GM12878 (cell line): ENCODE data around the gene ADGB. TPM values are rescaled to one million over a fixed set of nuclear protein-coding genes. Genes with fewer than 3 reads are reported as not detected.

Experiments used
- ATAC-seq: fragments of 200-7000 bp; cut with Tn5 transposase; 3 replicates; pipeline ENCODE4 v1.9.1; 2020; ENCODE audit warnings: mild to moderate bottlenecking, moderate library complexity
- BruUV-seq: library from RNA; stranded (reverse); fragments of 400-500 nt; replicated peaks from 2 replicates; lab custom pipeline; 2021; lab: Mats Ljungman, UMichigan
- CTCF ChIA-PET: fragments of 300-600 bp; sonication (Branson Sonifier 250); formaldehyde crosslinking; extraction: SDS; loops from one replicate; lab custom pipeline; 2021; ENCODE audit warnings: inconsistent platforms; lab: Yijun Ruan, JAX
- POLR2A ChIA-PET: fragments of 350-600 bp; formaldehyde crosslinking; extraction: SDS; loops from one replicate; lab custom pipeline; 2021; ENCODE audit warnings: inconsistent platforms; lab: Charles Lee
- RAD21 ChIA-PET: fragments of 300-600 bp; sonication (Branson Sonifier 250); formaldehyde crosslinking; loops from one replicate; lab custom pipeline; 2023; ENCODE audit warnings: antibody characterized with exemption; ENCODE audit not compliant: unreplicated experiment; lab: Charles Lee
- SMC1A ChIA-PET: fragments of 300-600 bp; sonication (Branson Sonifier 250); formaldehyde crosslinking; loops from one replicate; lab custom pipeline; 2023; ENCODE audit not compliant: unreplicated experiment, uncharacterized antibody; lab: Charles Lee
- DNase-seq: peaks from one replicate; pipeline ENCODE4 v3.0.0-alpha.2; 2011; ENCODE audit warnings: low read depth, low spot score
- FAIRE-seq: peaks from 3 replicates; lab custom pipeline; 2011; peaks lifted over from hg19 to GRCh38; lab: Jason Lieb, UNC
- H2AFZ ChIP-seq: 2 replicates; pipeline ENCODE4 v1.6.0; 2011; ENCODE audit warnings: low read depth, low read length, control low read depth; ENCODE audit not compliant: control insufficient read depth
- H3K27ac ChIP-seq: 2 replicates; pipeline ENCODE4 v1.5.1; 2011; ENCODE audit warnings: control low read depth; ENCODE audit not compliant: control insufficient read depth, insufficient read depth
- H3K27me3 ChIP-seq, 2 experiments: replicated peaks in 1 of 2; 2 replicates each; pipeline versions ENCODE4 v1.6.0 to v1.6.1; 2011; ENCODE audit warnings: low read length in 1 of 2; ENCODE audit not compliant: control insufficient read depth in 2 of 2, insufficient read depth in 2 of 2
- H3K36me3 ChIP-seq, 2 experiments: 2 replicates each; pipeline ENCODE4 v1.5.1; 2011; ENCODE audit warnings: low read length in 1 of 2; ENCODE audit not compliant: control insufficient read depth in 2 of 2, insufficient read depth in 2 of 2
- H3K4me1 ChIP-seq: 2 replicates; pipeline ENCODE4 v1.6.1; 2011; ENCODE audit warnings: mild to moderate bottlenecking, low read length, moderate library complexity, mixed read lengths; ENCODE audit not compliant: control insufficient read depth, insufficient read depth
- H3K4me2 ChIP-seq: 2 replicates; pipeline ENCODE4 v1.6.0; 2011; ENCODE audit warnings: control low read depth; ENCODE audit not compliant: control insufficient read depth, insufficient read depth
- H3K4me3 ChIP-seq: fragments of 200-600 bp; sonication (generic); 2 replicates; pipeline ENCODE4 v1.5.1; 2016
- H3K79me2 ChIP-seq: 2 replicates; pipeline ENCODE4 v1.6.0; 2011; ENCODE audit warnings: low read length; ENCODE audit not compliant: control insufficient read depth, insufficient read depth
- H3K9ac ChIP-seq: 2 replicates; pipeline ENCODE4 v1.8.0; 2011; ENCODE audit warnings: low read length, control low read depth, mixed read lengths; ENCODE audit not compliant: control insufficient read depth, insufficient read depth
- H3K9me3 ChIP-seq: replicated peaks from 3 replicates; pipeline ENCODE4 v1.5.1; 2011; ENCODE audit warnings: mild to moderate bottlenecking, low read length; ENCODE audit not compliant: control insufficient read depth, insufficient read depth
- H4K20me1 ChIP-seq: 2 replicates; pipeline ENCODE4 v1.6.0; 2011; ENCODE audit not compliant: control insufficient read depth, insufficient read depth
- BHLHE40 ChIP-seq, 2 experiments: fragments of 450-650 bp in 1 of 2; IDR thresholded peaks; 2 replicates each; pipeline ENCODE4 v1.6.1; 2011 to 2017; ENCODE audit warnings: low read depth in 2 of 2, borderline replicate concordance in 1 of 2, improper control_type of control experiment in 1 of 2, low read length in 1 of 2, mild to moderate bottlenecking in 1 of 2
- CEBPB ChIP-seq, 2 experiments: fragments of 150-350 bp in 1 of 2; IDR thresholded peaks; 2 replicates each; pipeline ENCODE4 v1.6.1; 2012 to 2014; ENCODE audit warnings: low read depth in 2 of 2, low read length in 2 of 2, borderline replicate concordance in 1 of 2, inconsistent platforms in 1 of 2
- CHD2 ChIP-seq: IDR thresholded peaks from 2 replicates; pipeline ENCODE4 v1.6.1; 2011; ENCODE audit warnings: low read depth, low read length, improper control_type of control experiment, borderline replicate concordance
- CREM ChIP-seq: IDR thresholded peaks from 2 replicates; pipeline ENCODE4 v1.6.1; 2014; ENCODE audit warnings: antibody characterized with exemption, low read depth
- FOXK2 ChIP-seq: fragments of 450-650 bp; IDR thresholded peaks from 2 replicates; pipeline ENCODE4 v1.6.1; 2017; ENCODE audit warnings: mild to moderate bottlenecking, moderate library complexity
- MTA2 ChIP-seq: fragments of 450-650 bp; IDR thresholded peaks from 2 replicates; pipeline ENCODE4 v1.6.1; 2016; ENCODE audit warnings: low read depth, mild to moderate bottlenecking, moderate library complexity
- MYC ChIP-seq: IDR thresholded peaks from 2 replicates; pipeline ENCODE4 v1.6.1; 2011; ENCODE audit warnings: mild to moderate bottlenecking, low read length, moderate library complexity, inconsistent platforms; ENCODE audit not compliant: insufficient read depth, insufficient replicate concordance, insufficient read length, severe bottlenecking
- NFYB ChIP-seq: IDR thresholded peaks from 2 replicates; pipeline ENCODE4 v1.6.1; 2011; ENCODE audit warnings: low read depth, mild to moderate bottlenecking, low read length, improper control_type of control experiment, moderate library complexity; ENCODE audit not compliant: insufficient read depth
- NRF1 ChIP-seq: conservative IDR thresholded peaks from 2 replicates; pipeline ENCODE4 v1.6.1; 2011; ENCODE audit warnings: mild to moderate bottlenecking, low read depth, low read length, improper control_type of control experiment
- PAX8 ChIP-seq: fragments of 450-650 bp; IDR thresholded peaks from 2 replicates; pipeline ENCODE4 v1.6.1; 2017; ENCODE audit warnings: mild to moderate bottlenecking, moderate library complexity
- POLR2AphosphoS2 ChIP-seq: IDR thresholded peaks from 2 replicates; pipeline ENCODE4 v1.6.1; 2011; ENCODE audit warnings: low read depth, mild to moderate bottlenecking, low read length, improper control_type of control experiment, moderate library complexity
- POLR2AphosphoS5 ChIP-seq: IDR thresholded peaks from 2 replicates; pipeline ENCODE4 v1.6.1; 2011; ENCODE audit warnings: mild to moderate bottlenecking, low read length, inconsistent platforms
- RAD51 ChIP-seq: fragments of 450-650 bp; IDR thresholded peaks from 2 replicates; pipeline ENCODE4 v1.6.1; 2016; ENCODE audit warnings: moderate library complexity, mild to moderate bottlenecking, inconsistent platforms
- RELB ChIP-seq: fragments of 450-650 bp; IDR thresholded peaks from 2 replicates; pipeline ENCODE4 v1.6.1; 2017; ENCODE audit warnings: low read depth, mild to moderate bottlenecking, moderate library complexity
- TAF1 ChIP-seq: IDR thresholded peaks from 2 replicates; pipeline ENCODE4 v1.6.1; 2011; ENCODE audit warnings: mild to moderate bottlenecking, low read depth, low read length, borderline replicate concordance
- ZNF24 ChIP-seq: fragments of 450-650 bp; IDR thresholded peaks from 2 replicates; pipeline ENCODE4 v1.6.1; 2017; ENCODE audit warnings: antibody characterized with exemption, mild to moderate bottlenecking
- WGBS: methylation state at CpG from one replicate; pipeline ENCODE4 v1.1.6; 2016; ENCODE audit warnings: low lambda C conversion rate; ENCODE audit not compliant: insufficient replicate concordance, insufficient coverage; ENCODE audit errors: missing lambda C conversion rate; 5-methylcytosine and 5-hydroxymethylcytosine counted together
- in situ Hi-C: fragments of 300-500 bp; cut with MboI; formaldehyde crosslinking; loops from 9 replicates; pipeline ENCODE4 v1.14.3; 2018; ENCODE audit warnings: mixed read lengths
- intact Hi-C: fragments of 100-400 bp; cut with micrococcal nuclease; formaldehyde crosslinking; loops from one replicate; pipeline ENCODE4 v1.14.2; 2022; ENCODE audit not compliant: unreplicated experiment
- polyA plus RNA-seq, 11 experiments: library from polyadenylated mRNA; depleted of rRNA in 4 of 11; unstranded in 6 of 11; stranded (reverse) in 5 of 11; fragments of >200 nt; fragmentation: Nextera tagmentation in 4 of 11; fragmentation: Illumina TruSeq in 1 of 11; extraction: Ambion mirVana in 4 of 11; extraction: Trizol in 1 of 11; gene quantifications; 1 replicate in 1 of 11; 2 replicates in 10 of 11; pipeline versions ENCODE4 v1.2.1 to v1.2.3, GENCODE V29; 2011 to 2016; ENCODE audit warnings: inconsistent platforms in 2 of 11, missing spikeins in 2 of 11, low read depth in 1 of 11
- total RNA-seq, 4 experiments: library from RNA; depleted of rRNA in 3 of 4; stranded (reverse); fragments of >200 nt in 3 of 4; fragmentation: Illumina TruSeq in 1 of 4; extraction: Trizol in 1 of 4; gene quantifications; 2 replicates each; pipeline versions ENCODE4 v1.2.1 to v1.2.3, GENCODE V29; 2013 to 2021

The ADGB gene
- total and polyA plus RNA-seq, 10 of the 15 experiments (the other 5 are each of a cell fraction or from before 2014, with no cell fraction given), result not detected

GRCh38 chr6:146587459-146587858 lies 11.3 kb upstream of the ADGB start:
- intact Hi-C loops, result no loop called here
- ChIA-PET RAD21 (no interaction called here), CTCF (no interaction called here), SMC1A (interaction anchor here (1.1 kb wide), 1 partner anchor 16 kb away, joined by 3 read pairs; no protein-coding TSS in a partner anchor), POLR2A (no interaction called here)
- H2AFZ ChIP-seq, result no peak overlapping the region
- no peak for TF ChIP-seq MTA2
- no peak for TF ChIP-seq BHLHE40 (IDR thresholded peaks at IDR 0.05; ENCODE audit: borderline replicate concordance in 1 of 2, low read depth in 2 of 2, low read length in 1 of 2)
- no peak for TF ChIP-seq PAX8
- TF ChIP-seq ZNF24, result no peak
- no peak for TF ChIP-seq POLR2AphosphoS2
- no peak for TF ChIP-seq CEBPB (IDR thresholded peaks at IDR 0.05; ENCODE audit: borderline replicate concordance in 1 of 2, low read depth in 2 of 2, low read length in 2 of 2)
- no peak for TF ChIP-seq NRF1
- TF ChIP-seq RAD51, result no peak
- TF ChIP-seq POLR2AphosphoS5, result no peak
- no peak for TF ChIP-seq MYC
- TF ChIP-seq NFYB, result no peak
- TF ChIP-seq RELB, result no peak
- no peak for TF ChIP-seq FOXK2
- no peak for TF ChIP-seq TAF1
- TF ChIP-seq CHD2, result no peak
- no peak for TF ChIP-seq CREM
- ATAC-seq (no peak), DNase-seq (no peak), FAIRE-seq (no peak)
- H3K9ac ChIP-seq, result no peak overlapping the region
- H3K4me2 ChIP-seq, result no peak overlapping the region
- no peaks in the 10 kb centered on the region for H3K36me3 ChIP-seq
- in situ Hi-C loops, result no loop called here
- no peak overlapping the region for H3K27ac ChIP-seq
- no peaks in the 10 kb centered on the region for H3K79me2 ChIP-seq
- H4K20me1 ChIP-seq, result no peaks in the 10 kb centered on the region; the same call in 1 of the 2 replicates
- H3K27me3 ChIP-seq, result no peaks in the 10 kb centered on the region
- H3K9me3 ChIP-seq, result no peaks in the 10 kb centered on the region
- WGBS, result no CpG with 5 or more reads among the region's 1 CpG
- no TSS peak for BruUV-seq
- H3K4me1 ChIP-seq, result no peaks in the 10 kb centered on the region
- H3K4me3 ChIP-seq, result no peak overlapping the region
